Neural crest cell (in vitro differentiated cells): Measurements from ENCODE around the gene IL18RAP. TPM values are rescaled to one million over a fixed set of nuclear protein-coding genes. Genes with fewer than 3 reads are reported as not detected.

ENCODE experiments used
- DNase-seq: peaks from one replicate; pipeline ENCODE4 v3.0.0; 2021; ENCODE audit warnings: low read depth, mixed read lengths, low spot score
- H3K27ac Mint-ChIP-seq: one replicate; pipeline ENCODE4 v1.8.0; 2021; ENCODE audit warnings: mild to moderate bottlenecking, mixed read lengths; ENCODE audit not compliant: unreplicated experiment
- H3K27me3 Mint-ChIP-seq: 2 replicates; pipeline ENCODE4 v1.8.0; 2021; ENCODE audit warnings: low read depth, mild to moderate bottlenecking, mixed read lengths
- H3K36me3 Mint-ChIP-seq: 2 replicates; pipeline ENCODE4 v1.8.0; 2021; ENCODE audit warnings: low read depth, mild to moderate bottlenecking, mixed read lengths
- H3K4me1 Mint-ChIP-seq: 2 replicates; pipeline ENCODE4 v1.8.0; 2021; ENCODE audit warnings: mixed read lengths
- H3K4me3 Mint-ChIP-seq: one replicate; pipeline ENCODE4 v1.8.0; 2021; ENCODE audit warnings: mild to moderate bottlenecking, mixed read lengths
- H3K9me3 Mint-ChIP-seq: 2 replicates; pipeline ENCODE4 v1.8.0; 2021; ENCODE audit warnings: mixed read lengths
- CTCF ChIP-seq: fragments of 200-600 bp; sonication (generic); conservative IDR thresholded peaks from 2 replicates; pipeline ENCODE4 v1.5.0; 2021; ENCODE audit warnings: antibody characterized with exemption, mild to moderate bottlenecking
- total RNA-seq: library from RNA; stranded (reverse); gene quantifications from 2 replicates; pipeline ENCODE4 v1.2.1, GENCODE V29; 2021

IL18RAP gene
- total RNA-seq, 1 donor from 2014 or later: not detected

- Mint-ChIP-seq H3K36me3 (no peaks in the 10 kb centered on the region), H3K4me3 (no peak overlapping the region), H3K4me1 (no peaks in the 10 kb centered on the region), H3K9me3 (no peaks in the 10 kb centered on the region), H3K27ac (no peak overlapping the region), H3K27me3 (no peaks in the 10 kb centered on the region)
- peak; percentile 82 for TF ChIP-seq CTCF
- peak; percentile 13 for DNase-seq
These were observed 20.2 kb downstream of the IL18RAP start for GRCh38 chr2:102442967-102443828.

- no peaks in the 10 kb centered on the region for H3K36me3 Mint-ChIP-seq
- no peaks in the 10 kb centered on the region for H3K27me3 Mint-ChIP-seq
- H3K9me3 Mint-ChIP-seq: no peaks in the 10 kb centered on the region
- no peak for DNase-seq
- TF ChIP-seq CTCF: no peak
- no peak overlapping the region for H3K4me3 Mint-ChIP-seq
- H3K27ac Mint-ChIP-seq: no peak overlapping the region
- no peaks in the 10 kb centered on the region for H3K4me1 Mint-ChIP-seq
These were observed 21.3 kb downstream of the IL18RAP start for GRCh38 chr2:102444233-102444632.

- no peak for TF ChIP-seq CTCF
- Mint-ChIP-seq H3K36me3 (no peaks in the 10 kb centered on the region), H3K27ac (no peak overlapping the region), H3K4me3 (no peak overlapping the region), H3K9me3 (no peaks in the 10 kb centered on the region), H3K4me1 (no peaks in the 10 kb centered on the region), H3K27me3 (no peaks in the 10 kb centered on the region)
- no peak for DNase-seq
These were observed 24.0 kb downstream of the IL18RAP start for GRCh38 chr2:102446936-102447335.

GRCh38 chr2:102449370-102449974 is 26.5 kb downstream of the IL18RAP start:
- H3K9me3 Mint-ChIP-seq: no peaks in the 10 kb centered on the region
- H3K27ac Mint-ChIP-seq: no peak overlapping the region
- peak; percentile 80 for TF ChIP-seq CTCF
- peak; percentile 57 for DNase-seq
- no peak overlapping the region for H3K4me3 Mint-ChIP-seq
- no peaks in the 10 kb centered on the region for H3K36me3 Mint-ChIP-seq
- no peaks in the 10 kb centered on the region for H3K27me3 Mint-ChIP-seq
- H3K4me1 Mint-ChIP-seq: no peaks in the 10 kb centered on the region

- no peak overlapping the region for H3K27ac Mint-ChIP-seq
- H3K4me3 Mint-ChIP-seq: no peak overlapping the region
- DNase-seq: no peak
- no peaks in the 10 kb centered on the region for H3K4me1 Mint-ChIP-seq
- H3K9me3 Mint-ChIP-seq: peaks cover 4% of the 10 kb centered on the region
- TF ChIP-seq CTCF: no peak
- H3K27me3 Mint-ChIP-seq: no peaks in the 10 kb centered on the region
- no peaks in the 10 kb centered on the region for H3K36me3 Mint-ChIP-seq
These were observed 29.0 kb downstream of the IL18RAP start for GRCh38 chr2:102451968-102452367.
